HepG2 (cell line): Measurements from ENCODE around the gene OR4N2.
"Not testable (repeated sequence)": the region's sequence is repeated elsewhere in the genome, so short reads cannot be mapped to it uniquely, and the experiment has no call there.

Experiments used
- AGO2 ChIP-seq: fragments of 200-400 bp; formaldehyde crosslinking; optimal IDR thresholded peaks from 2 replicates; pipeline ENCODE3; 2017; ENCODE audit warnings: mild to moderate bottlenecking, low read depth, low read length, moderate library complexity
- CEBPB ChIP-seq: IDR thresholded peaks from 2 replicates; pipeline ENCODE4 v1.6.1; 2011; ENCODE audit warnings: low read depth, low read length, improper control_type of control experiment, borderline replicate concordance
- REPIN1 ChIP-seq: sonication (generic); formaldehyde crosslinking; IDR thresholded peaks from 2 replicates; pipeline ENCODE4 v1.8.0; 2022; ENCODE audit warnings: missing genetic modification reagents, low read depth, mild to moderate bottlenecking, borderline replicate concordance
- ZNF12 ChIP-seq: sonication (generic); formaldehyde crosslinking; IDR thresholded peaks from 2 replicates; pipeline ENCODE4 v1.5.0; 2020; ENCODE audit warnings: missing genetic modification reagents
- ZNF230 ChIP-seq: sonication (generic); formaldehyde crosslinking; IDR thresholded peaks from 2 replicates; pipeline ENCODE4 v1.4.0; 2020; ENCODE audit warnings: mild to moderate bottlenecking, missing genetic modification reagents
- ZNF572 ChIP-seq: sonication (generic); formaldehyde crosslinking; IDR thresholded peaks from 2 replicates; pipeline ENCODE4 v1.5.1; 2020; ENCODE audit warnings: mild to moderate bottlenecking, missing genetic modification reagents
- ZNF598 ChIP-seq: sonication (generic); formaldehyde crosslinking; IDR thresholded peaks from 2 replicates; pipeline ENCODE4 v1.5.1; 2020; ENCODE audit warnings: mild to moderate bottlenecking, missing genetic modification reagents, borderline replicate concordance
- TF ChIP-seq, protein P1 (sequence below): IDR thresholded peaks from 2 replicates; pipeline ENCODE4 v1.6.1; 2012; ENCODE audit warnings: inconsistent platforms
- TF ChIP-seq, protein P2 (sequence below): sonication (generic); formaldehyde crosslinking; IDR thresholded peaks from 2 replicates; pipeline ENCODE4 v1.5.0; 2020; ENCODE audit warnings: mild to moderate bottlenecking, missing genetic modification reagents, moderate library complexity
- TF ChIP-seq, protein P3 (sequence below): sonication (generic); formaldehyde crosslinking; IDR thresholded peaks from 2 replicates; pipeline ENCODE4 v1.8.0; 2023; ENCODE audit warnings: mild to moderate bottlenecking, missing genetic modification reagents

DNA sequence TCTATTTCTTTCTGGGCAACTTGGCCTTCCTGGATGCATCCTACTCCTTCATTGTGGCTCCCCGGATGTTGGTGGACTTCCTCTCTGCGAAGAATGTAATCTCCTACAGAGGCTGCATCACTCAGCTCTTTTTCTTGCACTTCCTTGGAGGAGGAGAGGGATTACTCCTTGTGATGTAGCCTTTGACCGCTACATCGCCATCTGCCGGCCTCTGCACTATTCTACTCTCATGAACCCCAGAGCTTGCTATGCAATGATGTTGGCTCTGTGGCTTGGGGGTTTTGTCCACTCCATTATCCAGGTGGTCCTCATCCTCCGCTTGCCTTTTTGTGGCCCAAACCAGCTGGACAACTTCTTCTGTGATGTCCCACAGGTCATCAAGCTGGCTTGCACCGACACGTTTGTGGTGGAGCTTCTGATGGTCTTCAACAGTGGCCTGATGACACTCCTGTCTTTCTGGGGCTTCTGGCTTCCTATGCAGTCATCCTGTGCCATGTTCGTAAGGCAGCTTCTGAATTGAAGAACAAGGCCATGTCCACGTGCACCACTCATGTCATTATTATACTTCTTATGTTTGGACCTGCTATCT, 7.0 kb upstream of the OR4N2 start:
- TF ChIP-seq AGO2; ZNF12 (CRISPR knock-in tag); REPIN1 (CRISPR knock-in tag); CEBPB; ZNF598 (CRISPR knock-in tag); ZNF230 (CRISPR knock-in tag); ZNF572: not testable (repeated sequence)
- TF ChIP-seq, protein P1, sequence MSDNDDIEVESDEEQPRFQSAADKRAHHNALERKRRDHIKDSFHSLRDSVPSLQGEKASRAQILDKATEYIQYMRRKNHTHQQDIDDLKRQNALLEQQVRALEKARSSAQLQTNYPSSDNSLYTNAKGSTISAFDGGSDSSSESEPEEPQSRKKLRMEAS = not testable (repeated sequence)
- TF ChIP-seq, protein P2, sequence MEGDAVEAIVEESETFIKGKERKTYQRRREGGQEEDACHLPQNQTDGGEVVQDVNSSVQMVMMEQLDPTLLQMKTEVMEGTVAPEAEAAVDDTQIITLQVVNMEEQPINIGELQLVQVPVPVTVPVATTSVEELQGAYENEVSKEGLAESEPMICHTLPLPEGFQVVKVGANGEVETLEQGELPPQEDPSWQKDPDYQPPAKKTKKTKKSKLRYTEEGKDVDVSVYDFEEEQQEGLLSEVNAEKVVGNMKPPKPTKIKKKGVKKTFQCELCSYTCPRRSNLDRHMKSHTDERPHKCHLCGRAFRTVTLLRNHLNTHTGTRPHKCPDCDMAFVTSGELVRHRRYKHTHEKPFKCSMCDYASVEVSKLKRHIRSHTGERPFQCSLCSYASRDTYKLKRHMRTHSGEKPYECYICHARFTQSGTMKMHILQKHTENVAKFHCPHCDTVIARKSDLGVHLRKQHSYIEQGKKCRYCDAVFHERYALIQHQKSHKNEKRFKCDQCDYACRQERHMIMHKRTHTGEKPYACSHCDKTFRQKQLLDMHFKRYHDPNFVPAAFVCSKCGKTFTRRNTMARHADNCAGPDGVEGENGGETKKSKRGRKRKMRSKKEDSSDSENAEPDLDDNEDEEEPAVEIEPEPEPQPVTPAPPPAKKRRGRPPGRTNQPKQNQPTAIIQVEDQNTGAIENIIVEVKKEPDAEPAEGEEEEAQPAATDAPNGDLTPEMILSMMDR (CRISPR knock-in tag) = peak; percentile 24
- TF ChIP-seq, protein P3, sequence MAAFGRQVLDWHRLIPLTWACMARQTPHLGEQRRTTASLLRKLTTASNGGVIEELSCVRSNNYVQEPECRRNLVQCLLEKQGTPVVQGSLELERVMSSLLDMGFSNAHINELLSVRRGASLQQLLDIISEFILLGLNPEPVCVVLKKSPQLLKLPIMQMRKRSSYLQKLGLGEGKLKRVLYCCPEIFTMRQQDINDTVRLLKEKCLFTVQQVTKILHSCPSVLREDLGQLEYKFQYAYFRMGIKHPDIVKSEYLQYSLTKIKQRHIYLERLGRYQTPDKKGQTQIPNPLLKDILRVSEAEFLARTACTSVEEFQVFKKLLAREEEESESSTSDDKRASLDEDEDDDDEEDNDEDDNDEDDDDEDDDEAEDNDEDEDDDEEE = not testable (repeated sequence)
